SH-SY5Y (cell line): ENCODE data around the gene CTNNB1.

Experiments
- GATA2 ChIP-seq: IDR thresholded peaks from 2 replicates; pipeline ENCODE4 v1.6.1; 2011; ENCODE audit warnings: mild to moderate bottlenecking, low read depth, low read length
- GATA3 ChIP-seq: IDR thresholded peaks from 2 replicates; pipeline ENCODE4 v1.6.1; 2011; ENCODE audit warnings: low read depth, mild to moderate bottlenecking, low read length, moderate library complexity

DNA sequence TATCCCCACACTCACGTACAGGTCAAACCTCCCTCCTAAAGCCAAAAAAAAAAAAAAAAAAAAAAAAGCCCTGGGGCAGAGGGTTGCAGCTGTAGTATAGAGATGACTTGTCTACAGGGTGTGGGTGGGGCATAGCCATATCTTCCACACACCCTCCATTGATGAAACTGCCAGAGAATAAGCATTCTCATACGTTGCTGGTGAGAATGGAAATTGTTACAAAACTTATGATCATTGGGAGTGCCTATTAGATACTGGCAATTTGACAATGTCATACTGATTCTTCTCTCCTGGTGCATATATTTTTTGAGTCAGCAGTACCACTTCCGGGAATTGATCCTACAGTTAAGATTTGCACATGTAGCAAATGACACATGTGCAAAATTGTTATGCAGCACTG is 11.0 kb upstream of the CTNNB1 start:
- TF ChIP-seq GATA2, result no peak
- TF ChIP-seq GATA3, result no peak
